ENCODE results near the gene RIPOR3.

GRCh38 chr20:50633361-50633760 is 58.0 kb downstream of the RIPOR3 start:
- TF ChIP-seq CTCF (IDR thresholded peaks at IDR 0.05) (no peak), POLR2A (IDR thresholded peaks at IDR 0.05) (no peak)
